CD4-positive, alpha-beta T cell treated with Interleukin-1 beta for 1 hour (primary cell): Measurements from ENCODE around the gene PLEK2.
A peak's percentile ranks its signal among the peaks of the same experiment; 100 is the strongest.

Experiments used
- DNase-seq, 2 donors: peaks; one replicate each; pipeline ENCODE4 v3.0.0-alpha.2; 2020 to 2022

PLEK2 gene

GRCh38 chr14:67395876-67396189 is 16.1 kb downstream of the PLEK2 start:
- DNase-seq, result no peak

- no peak for DNase-seq
Observed at GRCh38 chr14:67395086-67395875, 16.7 kb downstream of the PLEK2 start.

DNA sequence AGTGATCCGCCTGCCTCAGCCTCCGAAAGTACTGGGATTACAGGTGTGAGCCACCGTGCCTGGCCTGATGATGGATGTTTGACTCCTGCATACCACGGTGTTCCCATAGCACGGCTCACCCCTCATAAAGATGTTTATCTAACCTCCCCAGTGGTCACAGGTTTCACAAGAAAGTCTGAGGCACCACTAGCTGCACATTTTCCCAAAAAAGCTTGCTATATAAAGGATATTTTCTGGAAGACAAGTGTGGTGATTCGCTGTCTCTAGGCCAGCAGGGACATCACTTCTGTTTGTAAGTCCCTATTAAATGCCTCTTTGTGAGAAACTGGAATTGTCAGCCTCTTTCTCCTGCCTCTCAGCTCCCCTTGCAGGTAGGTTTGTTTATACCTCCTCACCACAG is 18.3 kb downstream of the PLEK2 start:
- DNase-seq, result no peak

GRCh38 chr14:67392800-67393199 is 19.2 kb downstream of the PLEK2 start:
- no peak for DNase-seq

GRCh38 chr14:67392123-67392522 is 19.8 kb downstream of the PLEK2 start:
- DNase-seq, result no peak

GRCh38 chr14:67391268-67391667 is 20.7 kb downstream of the PLEK2 start:
- DNase-seq, result no peak

GRCh38 chr14:67389811-67390534 is 22.0 kb downstream of the PLEK2 start:
- no peak for DNase-seq

- no peak for DNase-seq
Observed at GRCh38 chr14:67389275-67389674, 22.7 kb downstream of the PLEK2 start.

- DNase-seq, result no peak
Observed at GRCh38 chr14:67387195-67387594, 24.8 kb downstream of the PLEK2 start.

DNA sequence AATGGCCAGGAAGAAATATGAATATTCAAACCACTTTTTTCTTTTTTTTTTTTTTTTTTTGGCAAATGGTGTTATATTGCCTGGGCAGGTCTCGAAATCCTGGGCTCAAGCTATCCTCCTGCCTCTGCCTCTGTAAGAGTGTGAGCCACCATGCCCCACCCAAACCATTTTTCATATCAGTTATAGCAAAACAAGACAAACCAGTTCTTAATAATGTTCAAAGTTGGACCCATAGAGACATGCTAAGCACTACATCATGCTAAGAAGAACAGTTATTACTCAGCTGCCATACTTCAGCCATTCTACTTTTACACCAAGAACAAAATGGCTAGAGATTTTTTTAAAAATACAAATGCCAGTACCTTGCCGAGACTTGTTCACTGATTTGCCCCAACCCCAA is 26.3 kb downstream of the PLEK2 start:
- DNase-seq, result no peak

DNA sequence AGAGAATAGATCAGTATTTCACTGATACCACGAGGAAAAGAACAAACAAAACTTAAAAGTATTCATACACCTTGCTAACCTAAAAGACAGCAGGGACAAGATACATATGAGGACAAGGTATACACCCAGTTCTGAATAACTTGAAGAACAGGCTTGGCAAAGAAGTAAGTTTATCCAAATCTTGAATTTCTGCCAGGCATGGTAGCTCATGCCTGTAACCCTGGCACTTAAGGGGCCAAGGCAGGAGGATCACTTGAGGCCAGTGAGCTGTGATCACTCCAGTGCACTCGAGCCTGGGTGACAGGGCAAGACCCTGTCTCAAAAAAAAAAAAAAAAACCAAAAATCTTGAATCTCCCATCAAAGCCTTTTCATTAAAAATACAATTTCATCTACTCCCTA is 26.8 kb downstream of the PLEK2 start:
- no peak for DNase-seq

DNA sequence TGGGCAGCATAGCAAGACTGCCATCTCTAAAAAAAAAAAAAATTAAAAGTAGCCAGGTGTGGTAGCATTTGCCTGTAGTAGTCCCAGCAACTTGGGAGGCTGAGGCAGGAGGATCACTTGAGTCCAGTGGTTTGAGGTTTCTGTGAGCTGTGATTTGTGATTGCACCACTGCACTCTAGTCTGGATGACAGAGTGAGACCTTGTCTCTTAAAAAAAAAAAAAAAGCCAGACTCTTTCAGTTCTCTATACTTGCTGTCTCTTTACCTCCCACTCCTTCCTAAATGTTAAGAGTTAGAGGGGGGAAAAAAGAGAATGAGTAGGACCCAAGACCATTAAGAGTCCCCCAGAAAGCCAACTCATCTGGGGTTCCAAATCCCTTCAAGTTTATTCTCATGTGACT is 34.0 kb downstream of the PLEK2 start:
- no peak for DNase-seq

DNA sequence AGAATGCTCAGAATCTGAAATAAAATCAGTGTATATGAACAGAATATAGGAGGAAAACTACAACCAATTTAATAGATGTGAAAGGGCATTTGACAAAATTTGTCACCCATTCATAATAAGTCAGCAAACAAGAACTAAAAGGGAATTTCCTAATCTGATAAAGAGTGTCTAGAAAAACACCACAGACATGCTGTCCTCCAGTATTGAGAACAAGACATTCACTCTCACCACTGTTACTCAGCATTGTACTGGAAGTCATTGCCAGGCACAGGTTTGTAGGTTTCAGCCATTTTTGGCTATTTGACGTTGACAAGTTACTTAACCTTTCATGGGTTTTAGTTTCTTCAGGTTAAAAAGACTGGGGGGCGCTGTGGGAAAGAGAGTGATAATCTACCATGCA is 38.6 kb downstream of the PLEK2 start:
- DNase-seq, result no peak

GRCh38 chr14:67372833-67373232 is 39.1 kb downstream of the PLEK2 start:
- no peak for DNase-seq

- DNase-seq, result no peak
Observed at GRCh38 chr14:67371247-67372148, 40.5 kb downstream of the PLEK2 start.

DNA sequence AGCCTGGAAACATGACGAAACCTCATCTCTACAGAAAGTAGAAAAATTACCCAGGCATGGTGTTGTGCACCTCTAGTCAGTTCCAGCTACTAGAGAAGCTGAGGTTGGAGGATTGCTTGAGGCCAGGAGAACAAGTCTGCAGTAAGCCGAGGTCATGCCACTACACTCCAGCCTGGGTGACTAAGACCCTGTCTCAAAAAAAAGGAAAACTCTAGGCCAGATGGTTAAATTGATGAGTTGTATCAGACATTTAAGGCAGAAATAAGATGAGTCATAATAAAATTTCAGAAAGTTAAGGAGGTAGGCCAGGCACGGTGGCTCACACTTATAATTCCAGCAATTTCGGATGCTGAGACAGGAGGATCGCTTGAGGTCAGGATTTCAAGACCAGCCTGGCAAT is 41.1 kb downstream of the PLEK2 start:
- no peak for DNase-seq

DNA sequence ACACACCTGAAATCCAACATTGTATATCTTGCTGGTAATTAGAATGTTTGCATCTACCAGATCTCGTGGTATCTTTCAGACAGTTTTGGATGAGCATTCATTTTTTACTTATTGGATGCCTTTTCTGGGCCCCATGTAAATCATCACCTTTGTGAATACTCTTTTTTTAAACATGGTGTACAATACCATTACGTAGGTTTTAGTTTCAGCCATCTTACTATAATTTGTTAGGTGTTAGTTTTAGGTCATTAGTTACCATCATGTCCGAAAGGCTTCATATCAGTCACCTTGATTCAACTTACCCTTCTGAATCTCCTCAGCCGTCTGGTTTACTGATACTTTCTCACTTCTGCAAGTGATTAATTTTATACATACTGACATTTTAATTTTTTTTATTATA is 46.5 kb downstream of the PLEK2 start:
- DNase-seq, result no peak

DNA sequence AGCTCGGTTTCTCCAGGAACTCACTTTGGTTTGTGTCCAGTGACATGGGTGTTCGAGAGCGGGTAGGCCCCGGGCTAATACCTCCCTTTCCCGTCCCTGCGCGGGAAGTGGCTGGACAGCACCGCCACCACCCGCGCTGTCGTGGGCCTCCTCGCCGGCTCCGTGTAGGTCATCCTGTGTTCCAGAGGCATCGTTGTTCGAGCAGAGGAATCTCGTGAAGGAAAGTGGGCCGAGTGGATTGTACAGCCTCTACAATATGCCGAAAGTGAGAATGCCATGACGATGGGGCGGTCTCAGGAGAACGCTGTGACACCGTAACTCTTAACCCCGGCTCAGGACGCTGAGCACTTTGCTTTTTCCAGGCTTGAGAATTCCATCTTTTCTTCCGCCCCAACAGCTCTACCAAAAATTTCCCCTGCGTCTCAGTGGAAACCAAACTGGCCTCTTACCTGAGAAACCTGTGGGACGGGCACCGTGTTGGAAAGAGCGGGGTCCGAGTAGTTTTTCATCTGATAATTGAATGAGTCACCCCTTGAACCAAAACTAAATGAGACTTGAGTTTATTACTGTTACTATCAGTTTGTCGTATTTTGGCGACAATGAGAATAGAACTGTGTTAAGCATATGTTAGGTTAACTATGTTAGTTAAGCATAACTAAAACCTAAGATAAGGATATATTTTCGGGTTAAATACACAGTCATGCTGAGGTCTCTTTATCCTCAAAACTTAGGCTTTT is 51.3 kb downstream of the PLEK2 start:
- no peak for DNase-seq

GRCh38 chr14:67359775-67360469 is 52.0 kb downstream of the PLEK2 start, which contains the start of the genes ATP6V1D and EIF2S1:
Gene ATP6V1D (minus strand): TSS chr14:67359804. CDS start chr14:67359698, 106 bp downstream.
Gene EIF2S1 (plus strand): TSS chr14:67360328. CDS start chr14:67364768, 4,440 bp downstream.
- peak; percentile 100 for DNase-seq

DNA sequence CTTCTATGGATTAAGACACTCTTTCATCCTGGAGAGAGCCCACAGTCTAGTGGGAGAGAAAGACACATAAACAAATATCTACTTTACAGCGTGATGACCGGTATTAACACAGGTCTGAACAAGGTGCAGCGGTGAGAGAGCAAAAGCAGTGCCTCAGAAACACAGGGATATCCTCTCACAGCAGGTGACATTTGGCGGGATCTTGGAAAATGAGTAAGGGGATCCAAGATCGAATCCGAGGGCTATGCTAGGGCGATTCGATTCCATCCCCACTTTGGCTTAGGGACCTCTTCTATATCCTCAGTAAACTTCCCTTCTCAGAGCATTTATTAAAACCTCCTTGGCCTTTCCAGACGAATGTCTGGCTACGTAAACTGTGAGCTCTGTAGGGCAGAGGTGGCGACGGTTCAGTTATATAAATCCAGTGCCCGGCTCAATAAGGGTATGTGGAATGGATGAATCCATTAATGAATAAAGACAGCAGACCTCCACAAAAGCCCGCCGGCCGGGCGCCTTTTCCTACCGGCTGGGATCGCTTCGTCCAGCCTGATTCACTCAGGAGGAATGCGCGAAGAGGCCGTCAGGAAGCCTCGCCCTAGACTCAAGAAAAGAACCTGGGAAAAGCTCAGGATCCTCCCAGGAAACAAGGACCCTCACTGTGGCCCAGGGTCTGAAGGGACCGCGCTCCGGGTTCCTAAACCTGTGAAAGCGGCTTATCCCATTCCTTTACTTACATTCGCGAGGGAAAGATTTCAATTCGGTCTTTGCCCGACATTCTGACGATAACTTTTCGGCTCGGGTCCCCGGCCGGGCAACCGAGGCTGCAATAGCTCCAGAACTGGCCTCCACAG is 52.8 kb downstream of the PLEK2 start:
- DNase-seq, result no peak

DNA sequence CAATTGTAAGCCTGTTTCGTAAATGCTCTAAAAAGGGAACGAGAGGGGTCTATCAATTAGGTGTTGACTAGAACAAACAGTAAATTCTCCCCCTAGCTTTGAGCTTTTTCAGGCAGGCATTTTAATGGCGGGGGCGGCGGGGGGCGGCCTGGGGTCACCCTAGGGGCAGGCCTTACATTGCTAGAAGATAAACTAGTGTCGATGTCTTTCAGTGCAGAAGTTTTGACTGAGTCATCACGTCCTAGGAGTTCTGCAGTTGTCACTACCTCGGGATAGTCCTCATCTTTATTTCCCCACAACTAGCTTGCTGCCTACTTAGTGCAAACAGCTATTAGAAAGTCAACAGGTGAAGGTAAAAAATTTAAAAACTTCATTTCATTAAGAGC is 54.0 kb downstream of the PLEK2 start:
- no peak for DNase-seq
